Body of pancreas (tissue), 4 donors: ENCODE data around the gene FREM1. TPM values are rescaled to one million over a fixed set of nuclear protein-coding genes. Genes with fewer than 3 reads are reported as not detected.

ENCODE experiments used
- ATAC-seq: fragments of 150-250 bp; one replicate; pipeline ENCODE4 v1.9.1; 2016
- DNase-seq, 4 donors: peaks; one replicate each; pipeline ENCODE4 v3.0.0-alpha.2; 2019
- H3K27ac ChIP-seq, 4 donors: fragments of 200-600 bp; sonication (generic); 1 replicate in 3 of 4; 2 replicates in 1 of 4; pipeline versions ENCODE4 v1.5.1 to v1.6.1; 2016 to 2019; ENCODE audit warnings: mild to moderate bottlenecking in 1 of 4, mixed read lengths in 1 of 4, moderate library complexity in 1 of 4
- H3K27me3 ChIP-seq, 2 donors: fragments of 200-600 bp; sonication (generic); one replicate each; pipeline ENCODE4 v1.6.0; 2016; ENCODE audit warnings: mild to moderate bottlenecking in 1 of 2
- H3K36me3 ChIP-seq, 2 donors: fragments of 200-600 bp; sonication (generic); replicated peaks in 1 of 2; 2 replicates each; pipeline ENCODE4 v1.5.1; 2016; ENCODE audit warnings: low read depth in 2 of 2; ENCODE audit not compliant: insufficient read depth in 1 of 2
- H3K4me1 ChIP-seq: fragments of 200-600 bp; sonication (generic); one replicate; pipeline ENCODE4 v1.6.0; 2016
- H3K4me3 ChIP-seq, 2 donors: fragments of 200-600 bp; sonication (generic); 1 replicate in 1 of 2; 2 replicates in 1 of 2; pipeline ENCODE4 v1.5.1; 2016 to 2019
- H3K9me3 ChIP-seq, 3 donors: fragments of 200-600 bp; sonication (generic); 1 replicate in 2 of 3; 2 replicates in 1 of 3; pipeline ENCODE4 v1.5.1; 2016
- POLR2A ChIP-seq, 3 donors: fragments of 450-650 bp; IDR thresholded peaks; one replicate each; pipeline ENCODE4 v1.6.1; 2016; ENCODE audit warnings: antibody characterized with exemption in 3 of 3, mild to moderate bottlenecking in 2 of 3
- WGBS, 2 donors: methylation state at CpG; one replicate each; pipeline ENCODE4 v1.1.5; 2017; 5-methylcytosine and 5-hydroxymethylcytosine counted together
- intact Hi-C: fragments of 100-400 bp; cut with DNase I; formaldehyde crosslinking; loops from one replicate; pipeline ENCODE4 v1.15.1; 2023
- total RNA-seq, 2 donors: library from RNA; depleted of rRNA; stranded (reverse); fragments of >200 nt; gene quantifications; one replicate each; pipeline ENCODE4 v1.1.0, GENCODE V29; 2016
- TF ChIP-seq, protein P1 (sequence below), 7 experiments: fragments of 450-650 bp in 4 of 7; fragments of 200-600 bp in 3 of 7; sonication (generic) in 3 of 7; IDR thresholded peaks; one replicate each; pipeline ENCODE4 v1.5.1; 2016 to 2019; ENCODE audit warnings: antibody characterized with exemption in 7 of 7

FREM1 gene
- total RNA-seq, 2 donors from 2014 or later = 9.1 to 19.1 TPM

DNA sequence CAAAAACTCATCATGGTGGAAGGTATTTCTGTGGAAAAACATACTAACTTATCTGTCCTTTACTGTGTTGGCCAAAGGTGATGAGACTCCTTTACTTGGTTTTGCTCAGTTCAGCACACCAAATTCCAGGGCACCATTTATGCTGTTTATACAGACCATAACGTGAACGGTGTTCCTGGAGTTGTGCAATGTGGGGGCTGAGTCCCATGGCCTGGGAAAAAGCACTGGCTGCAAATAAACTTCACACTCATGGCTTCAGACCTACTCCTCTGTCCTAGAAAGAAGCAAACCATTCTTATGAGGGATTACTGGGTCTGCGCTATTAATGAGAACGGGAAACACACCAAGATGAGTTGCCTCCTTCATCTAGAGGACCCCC, 10.4 kb downstream of the FREM1 start:
- Histone ChIP-seq H3K36me3 (no peaks in the 10 kb centered on the region), H3K4me3 (no peak overlapping the region), H3K27ac (peak overlapping the region; percentile 9 to 42 (median 22)), H3K4me1 (peaks cover 36% of the 10 kb centered on the region), H3K27me3 (no peaks in the 10 kb centered on the region), H3K9me3 (no peaks in the 10 kb centered on the region)
- WGBS, 2 donors = 58 to 59% methylated on average over 4 of the region's 4 CpGs
- DNase-seq (peak; percentile 30 to 50 (median 38)), ATAC-seq (peak; percentile 83)
- intact Hi-C loops = no loop called here
- TF ChIP-seq POLR2A (IDR thresholded peaks at IDR 0.05) = no peak
- TF ChIP-seq, protein P1, sequence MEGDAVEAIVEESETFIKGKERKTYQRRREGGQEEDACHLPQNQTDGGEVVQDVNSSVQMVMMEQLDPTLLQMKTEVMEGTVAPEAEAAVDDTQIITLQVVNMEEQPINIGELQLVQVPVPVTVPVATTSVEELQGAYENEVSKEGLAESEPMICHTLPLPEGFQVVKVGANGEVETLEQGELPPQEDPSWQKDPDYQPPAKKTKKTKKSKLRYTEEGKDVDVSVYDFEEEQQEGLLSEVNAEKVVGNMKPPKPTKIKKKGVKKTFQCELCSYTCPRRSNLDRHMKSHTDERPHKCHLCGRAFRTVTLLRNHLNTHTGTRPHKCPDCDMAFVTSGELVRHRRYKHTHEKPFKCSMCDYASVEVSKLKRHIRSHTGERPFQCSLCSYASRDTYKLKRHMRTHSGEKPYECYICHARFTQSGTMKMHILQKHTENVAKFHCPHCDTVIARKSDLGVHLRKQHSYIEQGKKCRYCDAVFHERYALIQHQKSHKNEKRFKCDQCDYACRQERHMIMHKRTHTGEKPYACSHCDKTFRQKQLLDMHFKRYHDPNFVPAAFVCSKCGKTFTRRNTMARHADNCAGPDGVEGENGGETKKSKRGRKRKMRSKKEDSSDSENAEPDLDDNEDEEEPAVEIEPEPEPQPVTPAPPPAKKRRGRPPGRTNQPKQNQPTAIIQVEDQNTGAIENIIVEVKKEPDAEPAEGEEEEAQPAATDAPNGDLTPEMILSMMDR (IDR thresholded peaks at IDR 0.05) = no peak

DNA sequence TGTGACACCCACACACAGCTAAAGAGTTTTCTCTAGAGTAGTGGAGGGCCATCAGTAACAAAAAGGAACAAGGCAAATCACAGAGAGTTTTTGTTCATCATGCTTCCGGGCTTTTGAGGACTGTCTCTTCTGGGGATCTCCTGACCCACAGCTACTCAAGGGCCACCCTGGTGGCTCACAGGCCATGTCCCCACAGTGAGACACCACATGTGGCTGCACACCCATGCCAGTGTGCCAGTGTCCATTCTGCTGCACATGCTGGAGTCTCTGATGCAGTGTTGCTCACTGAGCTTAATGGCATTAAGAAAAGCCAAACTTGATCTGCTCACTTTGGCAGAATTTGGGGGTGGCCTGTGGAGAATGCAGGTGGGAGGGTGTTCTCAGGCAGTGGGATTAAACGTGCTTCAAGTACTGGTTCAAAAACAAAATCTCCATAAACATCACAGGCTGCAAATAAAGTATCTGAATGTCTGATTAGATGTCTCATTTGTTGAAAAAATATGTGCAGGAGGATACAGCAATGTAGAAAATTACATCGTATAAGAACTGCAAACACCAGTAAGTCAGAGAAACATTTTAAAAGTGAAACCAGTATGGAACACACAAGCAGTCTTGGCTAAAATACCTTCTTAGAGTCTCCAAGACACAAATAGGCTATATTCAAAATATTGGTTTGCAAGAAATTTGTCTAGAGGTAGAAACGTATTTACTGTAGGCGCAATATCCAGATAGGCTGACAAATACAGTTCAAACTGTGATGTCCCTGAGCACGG, 11.0 kb downstream of the FREM1 start:
- no peak overlapping the region for H3K4me3 ChIP-seq
- DNase-seq = no peak
- peaks cover 32% of the 10 kb centered on the region for H3K4me1 ChIP-seq
- ATAC-seq = peak; percentile 35
- intact Hi-C loops = no loop called here
- H3K9me3 ChIP-seq = no peaks in the 10 kb centered on the region
- no peak for TF ChIP-seq POLR2A (IDR thresholded peaks at IDR 0.05)
- TF ChIP-seq, protein P1 (IDR thresholded peaks at IDR 0.05) = no peak
- no peaks in the 10 kb centered on the region for H3K27me3 ChIP-seq
- H3K36me3 ChIP-seq = no peaks in the 10 kb centered on the region
- WGBS, 2 donors = 50 to 53% methylated on average over 6 of the region's 6 CpGs
- peak overlapping the region; percentile 9 to 42 (median 22) for H3K27ac ChIP-seq

DNA sequence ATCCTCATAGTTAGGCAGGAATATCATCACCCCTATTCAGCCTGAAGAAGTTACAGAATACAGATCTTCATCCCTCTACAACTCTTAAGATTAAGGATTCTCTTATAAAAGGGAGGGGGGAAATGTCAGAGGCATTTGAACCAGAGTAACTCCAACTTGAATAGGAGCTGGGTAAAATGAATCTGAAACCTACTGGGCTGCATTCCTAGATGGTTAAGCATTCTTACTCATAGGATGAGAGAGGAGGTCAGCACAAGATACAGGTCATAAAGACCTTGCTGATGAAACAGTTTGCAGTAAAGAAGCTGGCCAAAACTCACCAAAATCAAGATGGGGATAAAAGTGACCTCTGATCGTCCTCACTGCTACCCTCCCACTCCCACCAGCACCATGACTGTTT, 14.4 kb downstream of the FREM1 start:
- no peak for ATAC-seq
- TF ChIP-seq, protein P1 (IDR thresholded peaks at IDR 0.05) = no peak
- no peak for TF ChIP-seq POLR2A (IDR thresholded peaks at IDR 0.05)
- intact Hi-C loops = no loop called here
- WGBS, 2 donors = 59 to 67% methylated on average over 1 of the region's 1 CpG
- Histone ChIP-seq H3K36me3 (no peaks in the 10 kb centered on the region), H3K27ac (no peak overlapping the region), H3K4me1 (peaks cover 15% of the 10 kb centered on the region), H3K4me3 (no peak overlapping the region), H3K9me3 (no peaks in the 10 kb centered on the region), H3K27me3 (no peaks in the 10 kb centered on the region)
- DNase-seq = no peak

DNA sequence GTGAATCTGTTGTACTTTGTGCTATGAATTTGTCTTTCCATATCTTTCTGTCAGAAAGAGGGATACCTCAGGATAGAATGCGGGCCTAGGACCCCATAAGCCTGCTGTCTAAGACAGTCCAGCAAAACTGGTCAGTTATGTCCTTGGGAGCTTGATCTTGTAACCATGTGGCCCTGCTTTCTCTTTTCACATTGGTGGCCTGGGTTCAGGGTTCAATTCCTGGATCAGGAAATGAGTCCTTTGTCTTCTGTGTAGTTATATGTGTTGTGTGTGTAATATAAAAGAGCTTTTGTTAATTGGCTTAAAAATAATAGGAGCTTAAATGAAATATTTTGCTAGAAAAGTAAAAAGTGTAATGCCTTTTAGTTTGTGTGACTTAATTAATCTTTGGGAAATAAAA, 16.9 kb downstream of the FREM1 start:
- Histone ChIP-seq H3K36me3 (no peaks in the 10 kb centered on the region), H3K4me3 (no peak overlapping the region), H3K27me3 (no peaks in the 10 kb centered on the region), H3K9me3 (no peaks in the 10 kb centered on the region), H3K27ac (no peak overlapping the region), H3K4me1 (peaks cover 8% of the 10 kb centered on the region)
- WGBS, 2 donors = 87 to 92% methylated on average over 1 of the region's 1 CpG
- no peak for TF ChIP-seq POLR2A (IDR thresholded peaks at IDR 0.05)
- TF ChIP-seq, protein P1 (IDR thresholded peaks at IDR 0.05) = no peak
- intact Hi-C loops = no loop called here
- DNase-seq = no peak
- ATAC-seq = no peak

DNA sequence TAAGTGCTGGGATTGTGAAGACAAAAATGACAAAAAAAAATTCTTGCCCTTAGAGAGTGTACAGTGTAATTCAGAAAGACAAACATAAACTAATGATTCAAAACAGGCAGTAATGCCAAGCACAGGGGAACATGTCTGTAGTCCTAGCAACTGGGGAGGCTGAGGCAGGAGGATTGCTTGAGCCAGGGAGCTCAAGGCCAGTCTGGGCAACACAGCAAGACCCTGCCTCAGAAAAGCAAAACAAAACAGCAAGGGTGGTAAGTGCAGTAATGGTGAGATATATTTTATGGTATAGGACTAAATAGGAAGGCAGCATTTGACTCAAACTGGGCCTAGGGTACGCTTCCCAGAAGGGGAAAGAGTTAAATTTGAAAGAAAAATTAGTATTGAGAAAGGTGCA, 18.9 kb downstream of the FREM1 start:
- H3K4me1 ChIP-seq = peaks cover 22% of the 10 kb centered on the region
- no peaks in the 10 kb centered on the region for H3K36me3 ChIP-seq
- ATAC-seq (no peak), DNase-seq (no peak)
- TF ChIP-seq, protein P1 (IDR thresholded peaks at IDR 0.05) = no peak
- TF ChIP-seq POLR2A (IDR thresholded peaks at IDR 0.05) = no peak
- H3K9me3 ChIP-seq = no peaks in the 10 kb centered on the region
- 28 to 88% methylated on average over 1 of the region's 1 CpG for WGBS, 2 donors
- H3K27me3 ChIP-seq = no peaks in the 10 kb centered on the region
- H3K27ac ChIP-seq = no peak overlapping the region
- no peak overlapping the region for H3K4me3 ChIP-seq
- intact Hi-C loops = no loop called here
